ENCODE data around the gene FRK. TPM values are rescaled to one million over a fixed set of nuclear protein-coding genes. Genes with fewer than 3 reads are reported as not detected.
"Not testable (repeated sequence)": the region's sequence is repeated elsewhere in the genome, so short reads cannot be mapped to it uniquely, and the experiment has no call there.

Gene FRK
- polyA plus RNA-seq, 1 donor, result 5.8 TPM

DNA sequence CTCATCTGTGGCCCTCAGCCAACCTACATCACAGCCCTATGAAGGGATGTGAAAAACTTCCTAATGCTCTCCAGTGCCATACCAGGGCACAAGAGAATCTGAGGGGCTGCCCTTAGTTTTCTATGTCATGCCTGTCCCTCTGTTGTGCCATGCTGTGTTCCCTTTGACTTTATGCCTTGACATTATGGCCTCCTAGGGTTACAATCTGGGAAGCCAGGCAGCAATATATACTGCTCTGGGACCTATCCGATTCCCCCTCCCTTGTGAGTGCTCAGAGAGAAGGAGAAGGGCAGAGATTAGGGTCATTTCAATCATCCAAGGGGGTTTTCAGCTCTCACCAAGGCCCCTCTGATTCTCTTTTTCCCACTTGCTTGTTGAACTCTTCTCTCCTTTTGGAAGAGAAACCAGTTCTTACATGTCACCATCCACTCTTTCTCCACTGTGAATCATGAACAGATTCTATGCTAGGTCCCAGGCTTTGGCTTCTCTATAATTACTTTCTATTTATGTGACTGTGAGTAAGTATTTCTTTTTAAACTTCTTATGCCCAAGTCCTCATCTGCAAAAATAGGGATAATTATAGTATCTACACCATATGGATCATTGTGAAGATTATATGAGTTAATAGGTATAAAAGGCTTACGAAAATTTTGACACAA, 14.2 kb upstream of the FRK start:
- DNase-seq, result no peak

DNA sequence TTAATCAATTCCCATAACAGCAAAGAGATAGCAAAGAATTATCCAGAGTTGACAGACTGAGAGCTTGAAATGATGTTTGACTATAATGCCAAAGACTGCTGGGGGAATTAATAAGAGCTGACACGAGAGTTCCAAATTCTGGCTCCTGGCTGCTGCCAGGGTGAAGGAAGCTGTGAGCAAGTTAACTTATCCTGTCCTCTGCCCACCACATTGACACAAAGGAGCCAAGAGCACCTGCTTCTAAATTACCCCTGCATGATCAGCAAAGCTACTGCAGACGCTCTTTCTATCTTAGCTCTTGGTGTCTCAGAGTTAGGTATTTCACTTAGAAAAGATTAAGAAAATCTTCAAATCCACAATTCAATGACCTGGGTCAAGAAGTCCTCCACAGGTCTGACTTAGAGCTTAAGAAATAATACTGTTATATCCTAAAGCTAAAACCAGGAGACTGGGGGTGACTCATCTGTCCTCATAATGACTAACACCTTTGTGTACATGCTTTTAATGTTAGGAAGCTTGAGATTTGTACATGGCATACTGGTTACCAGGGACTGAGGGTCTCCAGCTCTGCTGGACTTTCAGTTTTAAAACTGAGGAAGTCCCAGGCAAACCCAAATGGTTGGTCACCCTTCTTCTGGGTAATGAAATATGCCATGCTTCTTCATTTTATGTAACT, 13.2 kb upstream of the FRK start:
- DNase-seq, result no peak

DNA sequence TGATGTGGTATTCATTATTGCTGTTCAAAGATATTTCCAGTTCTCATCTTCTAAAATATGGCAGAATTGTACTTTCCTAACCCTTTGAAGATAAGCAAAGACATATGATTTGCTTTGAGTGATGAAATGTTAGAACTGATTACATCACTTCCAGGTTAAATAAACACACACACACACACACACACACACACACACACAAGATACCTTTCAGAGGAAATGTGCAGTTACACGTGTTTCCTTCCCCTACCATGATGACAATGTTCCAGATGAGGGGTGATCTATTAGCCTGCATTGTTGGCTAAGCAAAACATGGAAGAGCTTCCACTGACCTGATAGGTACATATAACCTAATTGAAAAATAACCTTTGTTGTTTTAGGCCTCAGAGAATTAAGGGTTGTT, 11.7 kb upstream of the FRK start:
- no peak for DNase-seq

DNA sequence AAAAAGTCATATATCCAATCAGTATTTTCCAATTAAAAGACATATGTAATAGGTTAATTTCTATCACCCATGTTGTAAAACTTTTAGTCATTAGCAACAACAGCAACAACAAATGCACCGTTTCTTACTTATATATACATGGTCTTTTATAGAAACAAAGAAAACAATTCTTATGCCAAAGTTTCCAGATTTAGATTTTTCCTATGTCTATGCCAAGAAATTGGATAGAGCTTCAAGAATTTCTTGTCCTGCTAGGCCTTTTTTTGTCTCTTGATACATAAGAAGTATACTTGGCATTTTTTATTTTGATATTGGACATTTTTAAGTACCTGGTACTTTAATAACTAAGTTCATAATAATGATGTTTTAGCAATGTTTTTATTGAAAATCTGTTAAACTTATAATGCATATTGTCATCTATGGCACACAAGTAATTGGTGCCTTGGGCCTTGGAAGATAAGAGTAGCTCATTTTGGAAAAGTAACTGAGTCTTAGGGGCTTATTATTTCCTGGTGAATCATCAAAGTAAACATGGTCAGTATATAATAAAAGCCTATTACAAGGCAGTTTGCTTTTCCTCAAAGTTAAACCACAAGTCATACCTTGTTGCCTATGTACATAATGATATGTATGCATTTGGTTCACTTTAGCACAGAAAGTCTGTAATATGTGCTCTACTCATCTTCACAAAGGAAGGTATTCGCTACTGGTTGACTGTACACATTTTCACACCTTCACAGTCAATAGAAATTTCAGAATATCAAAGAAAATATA, 10.1 kb upstream of the FRK start:
- DNase-seq, result no peak

DNA sequence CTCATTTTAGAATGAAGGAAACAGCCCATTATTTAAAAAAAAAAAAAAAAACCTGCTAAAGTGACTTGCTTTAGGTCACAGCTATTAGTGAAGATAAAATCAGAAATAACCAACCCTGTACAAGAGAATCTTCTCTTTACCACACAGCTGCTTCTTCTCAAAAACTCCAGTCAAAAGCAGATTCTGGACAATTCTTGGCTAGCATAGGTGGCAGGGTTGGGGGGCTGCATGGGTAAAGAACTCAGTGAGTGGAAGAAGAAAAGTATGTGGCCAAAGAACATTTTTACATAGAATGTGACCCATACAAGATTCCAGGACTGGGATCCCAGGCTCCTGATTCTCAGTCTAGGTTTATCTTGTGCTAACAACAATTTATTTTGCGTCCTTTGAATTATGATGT, 9.4 kb upstream of the FRK start:
- no peak for DNase-seq

DNA sequence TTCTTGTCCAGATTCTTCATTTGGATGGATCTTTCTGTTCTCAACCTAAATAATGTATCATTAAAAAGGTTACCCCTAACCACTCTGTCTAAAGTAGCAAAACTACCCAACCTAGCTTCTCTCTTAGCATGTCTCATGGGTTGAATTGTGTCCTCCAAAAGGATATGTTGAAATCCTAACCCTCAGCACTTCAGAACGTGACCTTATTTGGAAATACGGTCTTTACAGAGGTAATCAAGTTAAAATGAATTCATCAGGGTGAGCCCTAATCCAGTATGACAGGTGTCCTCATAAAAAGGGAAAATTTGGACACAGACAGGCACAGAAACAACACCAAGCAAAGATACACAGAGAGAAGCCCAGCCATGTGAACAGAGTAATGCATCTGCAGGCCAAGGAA, 6.1 kb upstream of the FRK start:
- no peak for DNase-seq

DNA sequence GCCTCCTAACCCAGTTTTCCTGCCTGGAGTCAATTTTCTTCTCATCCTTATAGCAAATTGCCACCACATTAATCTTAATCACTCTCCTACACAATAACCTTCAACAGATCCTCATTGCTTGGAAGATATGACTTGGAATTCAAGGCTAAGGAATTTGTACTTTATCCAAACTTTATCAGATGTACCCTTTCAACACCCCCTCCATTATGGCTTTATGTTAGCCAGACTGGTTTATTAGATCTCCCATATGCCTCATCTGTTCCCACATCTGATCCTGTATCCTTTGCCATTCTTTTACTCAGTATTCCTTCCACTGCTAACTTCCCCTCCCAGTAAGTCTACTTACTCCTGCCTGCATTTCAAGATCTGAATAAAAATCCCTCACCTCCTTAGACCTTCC, 4.0 kb upstream of the FRK start:
- DNase-seq, result no peak

DNA sequence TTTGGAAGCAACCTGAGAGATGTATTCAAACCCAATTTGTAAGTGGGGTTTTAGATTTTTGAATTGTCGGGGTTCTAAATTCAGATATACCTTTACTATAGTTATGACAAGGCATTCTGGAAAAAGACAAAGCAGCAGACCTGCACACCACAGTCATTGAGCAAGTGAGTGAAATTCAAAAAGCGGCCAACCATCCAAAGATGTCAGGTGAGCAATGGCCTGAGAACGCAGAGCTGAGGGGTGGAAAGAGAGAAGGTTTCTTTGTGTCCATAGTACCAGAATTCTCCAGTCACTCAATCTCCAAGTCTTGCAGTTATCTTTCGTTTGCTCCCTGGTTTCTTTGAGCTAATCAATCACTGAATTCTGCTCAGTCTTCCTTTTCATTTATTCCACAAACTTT, 1.8 kb upstream of the FRK start:
- no peak for DNase-seq

DNA sequence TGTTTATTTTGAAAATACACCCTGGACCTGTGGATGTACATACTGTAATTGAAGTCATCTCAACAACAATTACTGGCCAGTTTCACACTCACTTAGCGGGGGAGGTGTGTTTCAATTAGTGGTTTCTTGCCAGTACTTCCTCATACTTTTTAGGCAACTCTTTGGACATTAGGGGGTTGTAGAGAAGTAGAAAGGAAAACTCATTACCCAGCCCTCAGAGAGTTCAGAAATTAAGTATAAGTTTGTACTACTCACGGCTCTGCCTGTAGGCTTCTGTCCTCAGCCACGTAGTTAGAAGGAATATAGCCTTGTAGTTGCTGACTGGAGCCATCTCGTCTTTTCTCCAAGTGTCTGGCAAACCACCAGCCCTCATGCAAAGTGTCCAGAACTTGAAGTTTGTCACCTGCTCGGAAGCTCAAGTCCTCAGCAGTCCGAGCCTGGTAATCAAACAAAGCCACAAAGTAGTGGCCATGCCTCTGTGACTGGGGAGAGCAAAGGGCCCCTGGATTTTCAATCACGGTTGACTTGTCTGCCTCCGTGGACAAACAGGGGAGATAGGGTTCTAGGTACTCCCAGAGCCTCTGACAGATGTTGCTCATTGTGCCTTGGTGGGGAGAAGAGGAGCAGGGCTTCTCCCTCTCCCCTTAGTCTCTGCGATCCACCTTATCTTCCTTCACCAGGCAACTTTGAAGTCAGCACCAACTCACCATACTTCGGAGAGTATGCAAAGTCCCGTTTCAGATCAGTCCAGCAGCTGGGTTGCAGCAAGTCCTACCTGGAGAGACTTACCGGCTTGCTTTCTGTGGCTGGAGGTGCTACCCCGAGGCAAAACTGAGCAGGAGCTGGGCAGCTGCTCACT, 749 bp downstream of the FRK start:
- DNase-seq, result peak; percentile 29

DNA sequence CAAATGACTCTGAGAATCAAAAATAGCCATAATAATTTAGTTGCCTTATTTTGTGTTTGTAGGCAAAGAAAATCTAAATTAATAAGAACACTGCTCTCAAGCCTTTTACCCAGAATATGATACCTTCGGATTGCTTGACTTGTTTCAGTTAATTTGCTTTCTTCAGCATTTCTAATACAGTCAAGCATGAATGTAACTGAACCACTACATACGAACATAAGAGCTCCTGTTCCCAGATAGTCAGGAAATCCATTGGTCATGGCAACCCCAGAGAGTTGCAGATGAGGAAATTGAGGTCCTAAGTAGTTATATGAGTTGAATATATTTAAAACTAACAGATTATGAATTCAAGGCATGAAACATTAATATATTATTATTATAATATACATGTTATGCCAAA, 2.9 kb downstream of the FRK start:
- no peak for DNase-seq

DNA sequence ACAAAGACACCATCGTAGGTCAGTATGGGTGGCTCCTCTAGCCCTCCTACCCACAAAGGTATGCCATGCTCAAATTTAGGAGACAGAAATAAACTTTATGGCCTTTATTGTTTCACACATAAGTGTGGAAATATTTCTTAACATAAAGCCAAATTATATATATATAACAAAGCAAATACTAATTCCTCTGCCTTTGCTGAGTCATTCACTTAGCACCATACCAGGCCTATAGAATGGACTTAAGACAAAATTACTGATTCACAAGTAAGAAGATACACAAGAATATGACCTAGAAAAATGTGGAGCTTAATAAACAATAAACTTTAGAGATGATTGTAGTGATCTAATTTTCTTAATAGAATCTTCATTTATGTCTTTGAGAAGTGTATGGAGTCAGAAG, 5.2 kb downstream of the FRK start:
- no peak for DNase-seq

DNA sequence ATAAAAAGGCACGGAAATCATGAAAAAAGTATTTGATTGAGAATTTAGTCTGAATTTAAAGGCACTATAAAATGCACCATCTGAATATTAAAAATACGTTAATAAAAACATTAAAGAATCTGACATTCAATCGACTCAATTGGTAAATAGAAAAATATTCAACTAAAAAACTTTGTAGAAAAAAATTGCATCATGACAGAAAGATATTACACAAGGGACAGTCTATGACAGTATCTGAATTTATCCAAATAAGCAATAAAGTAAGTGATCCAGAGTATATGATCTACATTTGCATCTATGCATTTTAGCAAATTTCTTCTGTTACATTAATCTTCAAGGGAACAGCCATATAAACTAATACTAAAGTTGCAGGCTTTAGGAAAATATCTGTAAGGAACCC, 9.4 kb downstream of the FRK start:
- DNase-seq, result no peak

DNA sequence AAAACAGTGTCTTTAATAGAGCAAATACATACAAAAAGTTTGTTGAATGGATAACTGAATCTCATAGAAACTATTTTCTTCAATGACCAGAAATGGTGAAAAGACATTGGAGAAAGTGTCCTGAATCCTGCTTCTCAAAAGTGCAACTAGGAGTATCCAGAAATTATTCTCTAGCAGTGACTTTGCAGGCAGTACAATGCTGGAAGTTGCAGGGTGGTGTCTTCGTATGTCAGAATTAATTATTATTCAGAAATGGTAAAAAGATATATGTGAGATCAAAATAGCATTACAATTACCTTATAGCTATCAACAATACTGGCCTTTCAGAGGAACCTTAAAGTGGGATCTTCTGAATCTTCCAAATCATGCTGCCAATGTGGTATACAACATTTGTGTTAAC, 10.0 kb downstream of the FRK start:
- no peak for DNase-seq

DNA sequence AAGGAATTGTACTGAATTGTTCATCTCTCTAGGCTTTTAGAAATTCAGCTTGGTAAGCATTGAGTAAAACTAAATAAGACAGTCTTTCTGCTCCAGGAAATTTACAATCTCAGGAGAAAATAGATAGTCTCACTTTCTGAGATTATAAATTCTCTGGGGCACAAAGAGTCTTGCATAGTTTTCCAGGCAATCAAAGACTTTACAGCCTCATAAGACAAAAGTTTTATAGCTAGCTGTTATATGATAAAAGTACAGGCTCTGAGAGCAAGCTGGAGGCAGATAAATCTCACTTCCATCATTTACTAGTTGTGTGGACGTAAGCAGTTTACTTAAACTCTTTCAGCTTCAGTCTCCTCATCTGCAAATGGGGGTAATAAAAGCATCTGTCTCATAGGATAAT, 11.4 kb downstream of the FRK start:
- DNase-seq, result no peak

DNA sequence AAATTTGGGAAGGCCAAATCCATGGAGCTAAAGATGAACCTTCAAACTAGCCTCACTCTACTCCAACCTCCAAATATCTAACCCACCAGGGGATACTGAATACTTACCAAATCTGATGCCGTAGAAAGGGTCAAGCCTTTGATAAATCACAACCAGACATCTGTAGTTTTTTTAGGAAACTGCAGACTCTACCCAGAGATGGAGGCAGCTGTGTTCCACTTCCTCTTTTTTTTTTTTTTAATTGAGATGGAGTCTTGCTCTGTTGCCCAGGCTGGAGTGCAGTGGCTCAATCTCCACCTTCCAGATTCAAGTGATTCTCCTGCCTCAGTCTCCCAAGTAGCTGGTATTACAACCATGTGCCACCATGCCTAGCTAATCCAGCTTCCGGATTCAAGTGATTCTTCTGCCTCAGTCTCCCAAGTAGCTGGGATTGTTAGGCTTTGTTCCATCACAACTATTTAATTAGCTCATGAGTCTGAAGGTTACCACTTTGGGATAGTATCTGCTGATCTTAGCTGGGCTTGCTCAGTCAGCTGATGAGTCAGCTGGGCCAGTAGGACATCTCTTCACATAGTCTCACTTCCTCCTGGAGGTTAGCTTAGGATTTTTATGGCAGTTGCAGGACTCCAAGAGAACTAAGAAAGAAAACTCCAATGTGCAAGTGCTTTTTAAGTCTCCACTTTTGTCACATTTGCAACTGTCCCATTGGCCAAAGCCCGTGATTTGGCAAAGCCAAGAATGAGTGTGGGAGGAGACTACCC, 13.3 kb downstream of the FRK start:
- DNase-seq, result no peak

DNA sequence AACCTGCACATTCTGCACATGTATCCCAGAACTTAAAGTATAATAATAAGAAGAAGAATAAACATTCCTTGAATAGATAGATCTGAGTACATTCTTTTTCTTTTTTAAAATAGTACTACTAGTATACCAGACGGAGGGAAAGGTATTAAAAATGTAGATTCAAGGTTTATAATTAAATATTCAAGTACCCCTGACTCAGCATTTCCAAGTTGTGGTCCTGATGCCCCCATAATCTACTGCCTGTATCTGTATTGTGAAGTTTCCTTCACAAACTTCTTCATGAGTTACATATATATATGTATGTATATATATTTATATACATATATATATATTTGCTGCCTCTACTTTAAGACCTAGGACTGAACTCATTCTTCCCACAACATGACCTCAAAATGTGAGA, 14.0 kb downstream of the FRK start:
- no peak for DNase-seq

DNA sequence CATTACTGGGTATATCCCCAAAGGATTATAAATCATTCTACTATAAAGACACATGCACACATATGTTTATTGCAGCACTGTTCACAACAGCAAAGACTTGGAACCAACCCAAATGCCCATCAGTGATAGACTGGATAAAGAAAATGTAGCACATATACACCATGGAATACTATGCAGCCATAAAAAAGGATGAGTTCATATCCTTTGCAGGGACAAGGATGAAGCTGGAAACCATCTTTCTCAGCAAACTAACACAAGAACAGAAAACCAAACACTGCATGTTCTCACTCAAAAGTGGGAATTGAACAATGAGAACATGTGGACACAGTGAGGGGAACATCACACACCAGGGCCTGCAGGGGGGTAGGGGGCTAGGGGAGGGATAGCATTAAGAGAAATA, 14.4 kb downstream of the FRK start:
- DNase-seq, result not testable (repeated sequence)

DNA sequence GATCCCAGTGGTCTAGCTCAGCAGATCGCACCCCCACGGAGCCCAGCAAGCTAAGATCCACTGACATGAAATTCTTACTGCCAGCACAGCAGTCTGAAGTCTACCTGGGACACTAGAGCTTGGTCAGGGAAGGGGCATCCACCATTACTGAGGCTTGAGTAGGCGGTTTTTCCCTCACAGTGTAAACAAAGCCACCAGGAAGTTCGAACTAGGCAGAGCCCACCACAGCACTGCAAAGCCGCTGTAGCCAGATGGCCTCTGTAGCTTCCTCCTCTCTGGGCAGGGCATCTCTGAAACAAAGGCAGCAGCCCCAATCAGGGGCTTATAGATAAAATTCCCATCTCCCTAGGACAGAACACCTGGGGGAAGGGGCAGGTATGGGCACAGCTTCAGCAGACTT, 18.8 kb downstream of the FRK start:
- DNase-seq, result no peak

DNA sequence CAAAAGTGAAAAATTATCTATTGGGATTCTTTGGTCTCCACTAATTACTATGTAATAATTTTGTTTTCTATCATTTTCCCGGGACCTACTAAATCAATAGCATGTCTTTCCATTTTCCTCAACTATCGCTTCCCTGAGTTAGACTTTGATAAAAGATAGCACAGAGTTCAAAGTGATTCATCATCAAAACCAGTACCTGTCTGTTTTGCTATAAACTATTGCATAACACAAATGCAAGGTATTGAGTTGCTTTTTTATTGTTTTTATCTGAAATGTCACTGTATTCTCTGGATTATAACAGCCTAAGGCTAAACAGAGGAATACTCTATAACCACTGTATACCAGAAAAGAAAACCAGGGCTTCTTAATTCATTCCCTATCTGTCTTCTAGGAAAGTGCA, 19.7 kb downstream of the FRK start:
- no peak for DNase-seq

DNA sequence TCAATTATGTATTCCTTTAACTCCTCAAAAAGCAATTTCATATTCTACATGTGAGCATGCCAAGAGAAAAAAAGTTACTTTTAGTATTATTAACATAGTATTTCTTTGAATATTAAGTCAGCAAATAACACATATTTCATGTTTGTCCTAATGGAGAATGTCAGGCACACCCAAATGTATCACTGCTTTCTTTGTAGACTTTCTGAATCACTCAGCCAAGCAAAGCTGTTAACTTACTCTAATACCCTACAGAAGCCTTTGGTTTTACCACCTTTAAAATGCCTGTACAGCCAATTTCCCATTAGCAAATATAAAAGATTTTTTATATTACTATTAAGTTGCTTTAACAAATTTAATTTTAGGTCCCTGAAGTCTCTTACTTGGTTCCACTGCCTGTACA, 23.8 kb downstream of the FRK start:
- no peak for DNase-seq

DNA sequence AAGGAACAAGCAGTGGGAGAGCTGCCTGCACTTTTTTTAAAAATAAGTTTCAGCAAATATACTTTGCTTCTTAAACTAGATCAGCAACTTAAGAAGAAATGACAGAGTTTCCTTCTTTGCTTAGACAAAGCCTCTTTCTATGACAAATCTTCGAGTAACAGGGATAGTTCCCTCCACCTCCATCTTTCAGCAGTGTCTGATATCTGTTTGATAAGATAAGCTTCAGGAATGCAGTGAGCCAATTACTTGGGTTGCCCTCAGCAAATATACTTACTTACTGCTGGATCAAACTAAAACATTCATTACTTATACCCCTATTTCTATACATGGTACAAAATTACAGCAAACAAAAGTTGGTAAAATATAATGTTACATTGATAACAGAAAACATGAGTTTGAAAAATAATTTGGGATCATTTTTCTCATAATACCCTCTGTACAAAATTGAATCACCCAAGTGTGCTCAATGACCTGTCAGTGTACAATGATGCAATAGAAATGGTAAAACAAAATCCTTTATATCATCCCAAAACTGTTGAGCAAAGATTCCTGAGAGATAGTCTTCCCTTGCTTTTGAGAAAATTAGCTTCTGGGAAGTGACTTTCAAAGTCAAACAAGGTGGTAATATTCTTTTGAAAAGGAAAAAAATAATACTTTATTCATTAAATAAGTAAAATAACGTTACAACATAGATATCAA, 24.5 kb downstream of the FRK start:
- no peak for DNase-seq
